ENCODE data around the gene HTR3B.

HTR3B gene

DNA sequence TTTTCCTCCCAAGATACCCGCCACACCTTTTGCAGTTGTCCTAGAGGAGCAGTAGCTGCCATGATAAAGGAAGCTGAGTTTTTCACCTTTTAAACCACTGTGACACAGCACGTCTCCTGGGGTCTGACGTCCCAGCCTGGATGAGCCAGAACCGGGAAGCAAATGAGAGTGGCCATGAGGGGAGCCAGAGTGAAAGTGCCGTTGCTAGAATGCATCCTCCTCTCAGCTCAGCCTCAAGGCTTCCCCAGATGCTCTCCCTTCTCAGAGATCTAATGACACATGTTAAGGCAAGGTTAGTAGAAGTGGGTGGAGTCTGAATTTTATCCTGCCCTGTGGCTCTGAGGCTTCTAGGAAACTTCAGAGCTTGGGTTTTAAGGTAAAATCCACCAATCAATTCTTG, 46.9 kb downstream of the HTR3B start:
- peaks cover 43 to 44% of the 10 kb centered on the region in 2 experiments for H3K4me1 ChIP-seq (ENCODE audit: control insufficient read depth in 1 of 2, insufficient read depth in 1 of 2, low read depth in 1 of 2, low read length in 1 of 2)
- peak overlapping the region in 1 of 2 experiments; percentile 39 for H3K4me3 ChIP-seq (ENCODE audit: low read depth in 1 of 2, low read length in 1 of 2)
- H3K27me3 ChIP-seq: no peaks in the 10 kb centered on the region
- TF ChIP-seq, protein P1, sequence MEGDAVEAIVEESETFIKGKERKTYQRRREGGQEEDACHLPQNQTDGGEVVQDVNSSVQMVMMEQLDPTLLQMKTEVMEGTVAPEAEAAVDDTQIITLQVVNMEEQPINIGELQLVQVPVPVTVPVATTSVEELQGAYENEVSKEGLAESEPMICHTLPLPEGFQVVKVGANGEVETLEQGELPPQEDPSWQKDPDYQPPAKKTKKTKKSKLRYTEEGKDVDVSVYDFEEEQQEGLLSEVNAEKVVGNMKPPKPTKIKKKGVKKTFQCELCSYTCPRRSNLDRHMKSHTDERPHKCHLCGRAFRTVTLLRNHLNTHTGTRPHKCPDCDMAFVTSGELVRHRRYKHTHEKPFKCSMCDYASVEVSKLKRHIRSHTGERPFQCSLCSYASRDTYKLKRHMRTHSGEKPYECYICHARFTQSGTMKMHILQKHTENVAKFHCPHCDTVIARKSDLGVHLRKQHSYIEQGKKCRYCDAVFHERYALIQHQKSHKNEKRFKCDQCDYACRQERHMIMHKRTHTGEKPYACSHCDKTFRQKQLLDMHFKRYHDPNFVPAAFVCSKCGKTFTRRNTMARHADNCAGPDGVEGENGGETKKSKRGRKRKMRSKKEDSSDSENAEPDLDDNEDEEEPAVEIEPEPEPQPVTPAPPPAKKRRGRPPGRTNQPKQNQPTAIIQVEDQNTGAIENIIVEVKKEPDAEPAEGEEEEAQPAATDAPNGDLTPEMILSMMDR (IDR thresholded peaks at IDR 0.05): no peak
- no peaks in the 10 kb centered on the region for H3K36me3 ChIP-seq
- no peaks in the 10 kb centered on the region for H3K9me3 ChIP-seq
- H3K27ac ChIP-seq: peak overlapping the region; percentile 75

DNA sequence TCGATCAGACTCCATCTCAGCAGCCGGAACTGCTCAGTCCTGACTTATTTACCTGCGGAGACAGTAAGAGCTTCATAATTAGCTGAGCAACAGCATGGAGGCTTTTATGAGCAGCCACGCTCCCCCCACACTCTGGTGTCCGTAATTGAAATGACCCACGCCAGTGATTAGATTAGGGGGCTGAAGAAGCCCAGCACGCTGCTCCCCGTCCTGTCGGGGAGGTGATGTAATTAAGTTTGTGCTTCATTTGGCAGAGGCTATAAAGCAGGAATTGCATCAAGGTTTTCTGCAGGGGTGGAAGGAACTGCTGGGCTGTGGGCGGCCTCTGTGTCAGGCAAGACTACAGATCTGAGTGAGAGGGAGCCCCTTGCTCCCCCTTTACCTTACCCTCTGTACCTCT, 47.5 kb downstream of the HTR3B start:
- H3K36me3 ChIP-seq: no peaks in the 10 kb centered on the region
- peaks cover 40 to 42% of the 10 kb centered on the region in 2 experiments for H3K4me1 ChIP-seq (ENCODE audit: control insufficient read depth in 1 of 2, insufficient read depth in 1 of 2, low read depth in 1 of 2, low read length in 1 of 2)
- H3K4me3 ChIP-seq (ENCODE audit: low read depth in 1 of 2, low read length in 1 of 2): peak overlapping the region; percentile 22 to 39
- peak overlapping the region; percentile 75 for H3K27ac ChIP-seq
- H3K27me3 ChIP-seq: no peaks in the 10 kb centered on the region
- TF ChIP-seq, protein P1 (IDR thresholded peaks at IDR 0.05): no peak
- H3K9me3 ChIP-seq: no peaks in the 10 kb centered on the region

GRCh38 chr11:113952588-113952987, 48.0 kb downstream of the HTR3B start:
- H3K27ac ChIP-seq: peak overlapping the region; percentile 75
- TF ChIP-seq, protein P1 (IDR thresholded peaks at IDR 0.05): no peak
- peak overlapping the region; percentile 22 to 39 for H3K4me3 ChIP-seq (ENCODE audit: low read depth in 1 of 2, low read length in 1 of 2)
- H3K36me3 ChIP-seq: no peaks in the 10 kb centered on the region
- H3K9me3 ChIP-seq: no peaks in the 10 kb centered on the region
- peaks cover 35 to 37% of the 10 kb centered on the region in 2 experiments for H3K4me1 ChIP-seq (ENCODE audit: control insufficient read depth in 1 of 2, insufficient read depth in 1 of 2, low read depth in 1 of 2, low read length in 1 of 2)
- H3K27me3 ChIP-seq: no peaks in the 10 kb centered on the region

GRCh38 chr11:113954235-113954634, 49.6 kb downstream of the HTR3B start:
- no peaks in the 10 kb centered on the region for H3K9me3 ChIP-seq
- TF ChIP-seq, protein P1 (IDR thresholded peaks at IDR 0.05): no peak
- H3K4me3 ChIP-seq (ENCODE audit: low read depth in 1 of 2, low read length in 1 of 2): no peak overlapping the region
- no peaks in the 10 kb centered on the region for H3K27me3 ChIP-seq
- no peaks in the 10 kb centered on the region for H3K36me3 ChIP-seq
- peaks cover 22 to 27% of the 10 kb centered on the region in 2 experiments for H3K4me1 ChIP-seq (ENCODE audit: control insufficient read depth in 1 of 2, insufficient read depth in 1 of 2, low read depth in 1 of 2, low read length in 1 of 2)
- H3K27ac ChIP-seq: no peak overlapping the region

- no peaks in the 10 kb centered on the region for H3K9me3 ChIP-seq
- H3K27ac ChIP-seq: no peak overlapping the region
- peaks cover 35 to 37% of the 10 kb centered on the region in 2 experiments for H3K4me1 ChIP-seq (ENCODE audit: control insufficient read depth in 1 of 2, insufficient read depth in 1 of 2, low read depth in 1 of 2, low read length in 1 of 2)
- H3K4me3 ChIP-seq (ENCODE audit: low read depth in 1 of 2, low read length in 1 of 2): no peak overlapping the region
- TF ChIP-seq, protein P1 (IDR thresholded peaks at IDR 0.05): no peak
- H3K36me3 ChIP-seq: no peaks in the 10 kb centered on the region
- H3K27me3 ChIP-seq: no peaks in the 10 kb centered on the region
Observed at GRCh38 chr11:113956986-113957385, 52.4 kb downstream of the HTR3B start.
